HG02938 (cell line): ENCODE results near the gene RBM19.

ENCODE experiments used
- ATAC-seq: cut with Tn5 transposase; IDR thresholded peaks from one replicate; pipeline ENCODE4 v1.9.1; 2021; ENCODE audit warnings: mild to moderate bottlenecking, moderate library complexity; ENCODE audit not compliant: unreplicated experiment

The RBM19 gene

GRCh38 chr12:113841786-113842185 is 124.3 kb downstream of the RBM19 start:
- no peak for ATAC-seq

GRCh38 chr12:113840401-113841042 is 125.6 kb downstream of the RBM19 start:
- no peak for ATAC-seq

GRCh38 chr12:113838896-113839295 is 127.2 kb downstream of the RBM19 start:
- ATAC-seq: no peak

GRCh38 chr12:113837528-113838296 is 128.4 kb downstream of the RBM19 start:
- ATAC-seq: no peak

GRCh38 chr12:113837084-113837483 is 129.0 kb downstream of the RBM19 start:
- no peak for ATAC-seq

GRCh38 chr12:113835896-113836295 is 130.2 kb downstream of the RBM19 start:
- no peak for ATAC-seq

GRCh38 chr12:113835433-113835832 is 130.7 kb downstream of the RBM19 start:
- ATAC-seq: no peak

GRCh38 chr12:113833422-113833821 is 132.7 kb downstream of the RBM19 start:
- no peak for ATAC-seq

- no peak for ATAC-seq
Observed at GRCh38 chr12:113831476-113831875, 134.6 kb downstream of the RBM19 start.

- no peak for ATAC-seq
Observed at GRCh38 chr12:113831016-113831415, 135.1 kb downstream of the RBM19 start.

GRCh38 chr12:113829212-113829611 is 136.9 kb downstream of the RBM19 start:
- no peak for ATAC-seq

GRCh38 chr12:113827539-113828114 is 138.5 kb downstream of the RBM19 start:
- no peak for ATAC-seq

GRCh38 chr12:113826805-113827538 is 139.2 kb downstream of the RBM19 start:
- ATAC-seq: no peak

GRCh38 chr12:113825705-113826104 is 140.4 kb downstream of the RBM19 start:
- ATAC-seq: no peak

- no peak for ATAC-seq
Observed at GRCh38 chr12:113823816-113824215, 142.3 kb downstream of the RBM19 start.

- no peak for ATAC-seq
Observed at GRCh38 chr12:113823016-113823415, 143.1 kb downstream of the RBM19 start.

- ATAC-seq: no peak
Observed at GRCh38 chr12:113820842-113821241, 145.3 kb downstream of the RBM19 start.

- ATAC-seq: no peak
Observed at GRCh38 chr12:113820309-113820708, 145.8 kb downstream of the RBM19 start.

GRCh38 chr12:113819495-113819894 is 146.6 kb downstream of the RBM19 start:
- no peak for ATAC-seq

- ATAC-seq: no peak
Observed at GRCh38 chr12:113818833-113819232, 147.3 kb downstream of the RBM19 start.

- ATAC-seq: no peak
Observed at GRCh38 chr12:113818283-113818682, 147.8 kb downstream of the RBM19 start.
